Ectodermal cell (in vitro differentiated cells): ENCODE measurements around the gene UQCRC1.

Experiments used
- H3K27ac ChIP-seq: 2 replicates; pipeline ENCODE4 v1.7.0; 2013; ENCODE audit warnings: mild to moderate bottlenecking, low read depth, low read length; ENCODE audit not compliant: insufficient read depth, poor library complexity, severe bottlenecking
- H3K27me3 ChIP-seq: 2 replicates; pipeline ENCODE4 v1.7.0; 2013; ENCODE audit warnings: mild to moderate bottlenecking, low read length; ENCODE audit not compliant: insufficient read depth, control insufficient read depth, poor library complexity, severe bottlenecking
- H3K36me3 ChIP-seq: one replicate; pipeline ENCODE4 v1.7.0; 2013; ENCODE audit warnings: low read length; ENCODE audit not compliant: control insufficient read depth, insufficient read depth
- H3K4me1 ChIP-seq: one replicate; pipeline ENCODE4 v1.7.0; 2013; ENCODE audit warnings: low read length; ENCODE audit not compliant: control insufficient read depth, insufficient read depth
- H3K4me3 ChIP-seq: 2 replicates; pipeline ENCODE4 v1.7.0; 2013; ENCODE audit warnings: low read depth, low read length, control low read depth; ENCODE audit not compliant: insufficient read depth
- H3K9me3 ChIP-seq: 2 replicates; pipeline ENCODE4 v1.7.0; 2013; ENCODE audit warnings: mild to moderate bottlenecking, low read length, moderate library complexity; ENCODE audit not compliant: control insufficient read depth
- WGBS, 2 experiments: methylation state at CpG; one replicate each; pipeline ENCODE4 v1.1.7; 2013; ENCODE audit warnings: missing lambda C conversion rate in 2 of 2; 5-methylcytosine and 5-hydroxymethylcytosine counted together

UQCRC1 gene

GRCh38 chr3:48599077-48599501 lies 10.4 kb downstream of the UQCRC1 start:
- WGBS, 2 experiments, result 96% methylated on average over 11 of the region's 11 CpGs

GRCh38 chr3:48598323-48599076 lies 10.9 kb downstream of the UQCRC1 start:
- H3K4me3 ChIP-seq, result no peak overlapping the region
- H3K27me3 ChIP-seq, result peaks cover 18% of the 10 kb centered on the region
- no peaks in the 10 kb centered on the region for H3K9me3 ChIP-seq
- H3K36me3 ChIP-seq, result peaks cover 47% of the 10 kb centered on the region
- peak overlapping the region; percentile 67 for H3K27ac ChIP-seq
- 92 to 93% methylated on average over 5 of the region's 5 CpGs for WGBS, 2 experiments
- H3K4me1 ChIP-seq, result peaks cover 20% of the 10 kb centered on the region

More at GRCh38 chr3:48599077-48599501, 10.4 kb downstream of the UQCRC1 start:
- Histone ChIP-seq H3K4me1 (peaks cover 20% of the 10 kb centered on the region), H3K4me3 (no peak overlapping the region), H3K36me3 (peaks cover 53% of the 10 kb centered on the region), H3K27me3 (peaks cover 15% of the 10 kb centered on the region), H3K27ac (no peak overlapping the region), H3K9me3 (no peaks in the 10 kb centered on the region)

GRCh38 chr3:48597408-48597800 lies 12.0 kb downstream of the UQCRC1 start:
- Histone ChIP-seq H3K9me3 (no peaks in the 10 kb centered on the region), H3K4me3 (no peak overlapping the region), H3K4me1 (peaks cover 20% of the 10 kb centered on the region), H3K27ac (no peak overlapping the region), H3K27me3 (peaks cover 18% of the 10 kb centered on the region), H3K36me3 (peaks cover 36% of the 10 kb centered on the region)
- WGBS, 2 experiments, result 95 to 97% methylated on average over 6 of the region's 6 CpGs

GRCh38 chr3:48596676-48597407 lies 12.6 kb downstream of the UQCRC1 start:
- H3K36me3 ChIP-seq, result peaks cover 33% of the 10 kb centered on the region
- 88 to 94% methylated on average over 8 of the region's 8 CpGs for WGBS, 2 experiments

GRCh38 chr3:48596157-48596556 lies 13.3 kb downstream of the UQCRC1 start:
- WGBS, 2 experiments, result 79 to 88% methylated on average over 5 of the region's 5 CpGs
- H3K9me3 ChIP-seq, result no peaks in the 10 kb centered on the region
- no peak overlapping the region for H3K27ac ChIP-seq
- peaks cover 27% of the 10 kb centered on the region for H3K36me3 ChIP-seq
- peaks cover 18% of the 10 kb centered on the region for H3K27me3 ChIP-seq
- H3K4me1 ChIP-seq, result peaks cover 20% of the 10 kb centered on the region
- H3K4me3 ChIP-seq, result no peak overlapping the region

More at GRCh38 chr3:48596676-48597407, 12.6 kb downstream of the UQCRC1 start:
- Histone ChIP-seq H3K27ac (no peak overlapping the region), H3K27me3 (peaks cover 18% of the 10 kb centered on the region), H3K4me1 (peaks cover 20% of the 10 kb centered on the region), H3K9me3 (no peaks in the 10 kb centered on the region), H3K4me3 (no peak overlapping the region)

GRCh38 chr3:48595526-48596121 lies 13.8 kb downstream of the UQCRC1 start:
- Histone ChIP-seq H3K27me3 (peaks cover 18% of the 10 kb centered on the region), H3K4me3 (peak overlapping the region; percentile 30), H3K4me1 (peaks cover 20% of the 10 kb centered on the region), H3K27ac (no peak overlapping the region), H3K9me3 (no peaks in the 10 kb centered on the region), H3K36me3 (peaks cover 21% of the 10 kb centered on the region)
- WGBS, 2 experiments, result 26 to 31% methylated on average over 10 of the region's 10 CpGs

- Histone ChIP-seq H3K4me3 (peak within 1 kb of the TSS; percentile 30), H3K9me3 (no peaks in the 10 kb centered on the region), H3K4me1 (peaks cover 20% of the 10 kb centered on the region), H3K36me3 (peaks cover 16% of the 10 kb centered on the region), H3K27ac (no peak within 1 kb of the TSS), H3K27me3 (peaks cover 18% of the 10 kb centered on the region)
- 3 to 4% methylated on average over 34 to 35 of the region's 35 CpGs for WGBS, 2 experiments
Measured at GRCh38 chr3:48595075-48595525, 14.3 kb downstream of the UQCRC1 start, which contains the start of gene COL7A1. Gene COL7A1 (minus strand): TSS chr3:48595329. CDS start chr3:48595159, 170 bp downstream.

GRCh38 chr3:48594417-48595049 lies 14.9 kb downstream of the UQCRC1 start:
- WGBS, 2 experiments, result 30 to 33% methylated on average over 39 of the region's 39 CpGs

GRCh38 chr3:48593337-48593736 lies 16.1 kb downstream of the UQCRC1 start:
- Histone ChIP-seq H3K4me3 (no peak overlapping the region), H3K36me3 (no peaks in the 10 kb centered on the region), H3K9me3 (no peaks in the 10 kb centered on the region), H3K27me3 (peaks cover 18% of the 10 kb centered on the region), H3K27ac (no peak overlapping the region), H3K4me1 (peaks cover 20% of the 10 kb centered on the region)
- WGBS, 2 experiments, result 94 to 97% methylated on average over 9 of the region's 9 CpGs

More at GRCh38 chr3:48594417-48595049, 14.9 kb downstream of the UQCRC1 start:
- peaks cover 20% of the 10 kb centered on the region for H3K4me1 ChIP-seq
- peak overlapping the region; percentile 30 for H3K4me3 ChIP-seq
- no peaks in the 10 kb centered on the region for H3K9me3 ChIP-seq
- peaks cover 18% of the 10 kb centered on the region for H3K27me3 ChIP-seq
- no peak overlapping the region for H3K27ac ChIP-seq
- H3K36me3 ChIP-seq, result peaks cover 11% of the 10 kb centered on the region
